Activated T-cell treated with anti-CD3 and anti-CD28 coated beads, Interleukin-2, amount 50 U/mL, for 72 hours (primary cell): ENCODE measurements around the gene ZHX3. TPM values are rescaled to one million over a fixed set of nuclear protein-coding genes. Genes with fewer than 3 reads are reported as not detected.

ENCODE experiments used
- ATAC-seq, 2 donors: fragments of 150-1000 bp; cut with Tn5 transposase; replicated peaks in 1 of 2; 2 replicates each; pipeline ENCODE4 v1.10.0; 2021; ENCODE audit warnings: moderate library complexity in 2 of 2, mild to moderate bottlenecking in 1 of 2
- DNase-seq, 2 donors: peaks; one replicate each; pipeline ENCODE4 v3.0.0; 2021 to 2022; ENCODE audit warnings: mixed read lengths in 1 of 2
- H3K27ac Mint-ChIP-seq: one replicate; pipeline ENCODE4 v1.8.0; 2022; ENCODE audit warnings: mild to moderate bottlenecking, moderate library complexity, mixed read lengths
- H3K27me3 Mint-ChIP-seq: one replicate; pipeline ENCODE4 v1.8.0; 2022; ENCODE audit warnings: low read depth, mixed read lengths
- H3K36me3 Mint-ChIP-seq, 2 donors: one replicate each; pipeline ENCODE4 v1.8.0; 2022; ENCODE audit warnings: mixed read lengths in 2 of 2, mild to moderate bottlenecking in 1 of 2; ENCODE audit not compliant: insufficient read depth in 2 of 2
- H3K4me1 Mint-ChIP-seq: one replicate; pipeline ENCODE4 v1.8.0; 2022; ENCODE audit warnings: low read depth, mixed read lengths
- H3K4me3 Mint-ChIP-seq, 2 donors: one replicate each; pipeline ENCODE4 v1.8.0; 2022; ENCODE audit warnings: mild to moderate bottlenecking in 2 of 2, mixed read lengths in 2 of 2, moderate library complexity in 2 of 2
- H3K9me3 Mint-ChIP-seq, 2 donors: one replicate each; pipeline ENCODE4 v1.8.0; 2022; ENCODE audit warnings: mixed read lengths in 2 of 2
- total RNA-seq, 2 donors: library from RNA; stranded (reverse); gene quantifications; one replicate each; pipeline ENCODE4 v1.2.3, GENCODE V29; 2022

Gene ZHX3
- total RNA-seq, 2 donors from 2014 or later: 10.2 to 11.5 TPM

- no peaks in the 10 kb centered on the region for H3K36me3 Mint-ChIP-seq
- ATAC-seq: no peak
- no peak overlapping the region for H3K4me3 Mint-ChIP-seq
- no peaks in the 10 kb centered on the region for H3K9me3 Mint-ChIP-seq
- H3K27ac Mint-ChIP-seq: no peak overlapping the region
- no peaks in the 10 kb centered on the region for H3K27me3 Mint-ChIP-seq
- no peaks in the 10 kb centered on the region for H3K4me1 Mint-ChIP-seq
- no peak for DNase-seq
These were observed 31.7 kb upstream of the ZHX3 start for GRCh38 chr20:41349266-41349665.

DNA sequence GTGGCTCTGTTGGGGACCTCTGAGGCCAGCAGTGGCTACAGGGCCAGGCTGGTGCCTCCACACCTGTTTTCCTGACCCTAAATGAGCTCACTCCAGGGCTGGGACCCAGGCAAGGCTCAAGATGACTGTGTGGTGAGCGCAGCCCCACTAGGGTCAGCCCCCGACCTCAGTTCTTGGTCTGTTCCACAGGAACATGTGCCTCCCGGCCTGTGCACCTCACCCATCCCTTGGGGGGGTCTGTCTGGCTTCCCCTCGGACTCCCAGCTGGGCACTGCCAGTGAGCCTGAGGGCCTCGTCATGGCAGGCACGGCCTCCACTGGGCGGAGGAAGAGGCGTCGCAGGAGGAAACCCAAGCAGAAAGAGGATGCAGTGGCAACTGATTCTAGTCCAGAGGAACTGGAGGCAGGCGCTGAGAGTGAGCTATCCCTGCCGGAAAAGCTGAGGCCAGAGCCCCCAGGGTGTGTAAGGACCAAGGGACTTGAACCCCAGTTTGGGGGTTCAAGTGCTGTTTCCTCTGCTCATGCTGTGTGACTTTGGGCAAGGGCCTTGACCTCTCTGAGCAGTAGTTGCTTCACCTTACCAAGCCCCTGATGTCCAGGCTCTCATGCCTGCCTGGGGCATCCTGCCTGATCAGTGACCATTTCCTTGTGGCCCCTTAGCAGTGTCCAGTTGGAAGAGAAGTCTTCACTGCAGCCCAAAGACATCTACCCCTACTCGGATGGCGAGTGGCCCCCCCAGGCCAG lies 31.1 kb upstream of the ZHX3 start:
- ATAC-seq: no peak
- H3K4me3 Mint-ChIP-seq: no peak overlapping the region
- DNase-seq: no peak
- H3K27ac Mint-ChIP-seq: no peak overlapping the region
- no peaks in the 10 kb centered on the region for H3K4me1 Mint-ChIP-seq
- H3K36me3 Mint-ChIP-seq: no peaks in the 10 kb centered on the region
- no peaks in the 10 kb centered on the region for H3K9me3 Mint-ChIP-seq
- no peaks in the 10 kb centered on the region for H3K27me3 Mint-ChIP-seq

DNA sequence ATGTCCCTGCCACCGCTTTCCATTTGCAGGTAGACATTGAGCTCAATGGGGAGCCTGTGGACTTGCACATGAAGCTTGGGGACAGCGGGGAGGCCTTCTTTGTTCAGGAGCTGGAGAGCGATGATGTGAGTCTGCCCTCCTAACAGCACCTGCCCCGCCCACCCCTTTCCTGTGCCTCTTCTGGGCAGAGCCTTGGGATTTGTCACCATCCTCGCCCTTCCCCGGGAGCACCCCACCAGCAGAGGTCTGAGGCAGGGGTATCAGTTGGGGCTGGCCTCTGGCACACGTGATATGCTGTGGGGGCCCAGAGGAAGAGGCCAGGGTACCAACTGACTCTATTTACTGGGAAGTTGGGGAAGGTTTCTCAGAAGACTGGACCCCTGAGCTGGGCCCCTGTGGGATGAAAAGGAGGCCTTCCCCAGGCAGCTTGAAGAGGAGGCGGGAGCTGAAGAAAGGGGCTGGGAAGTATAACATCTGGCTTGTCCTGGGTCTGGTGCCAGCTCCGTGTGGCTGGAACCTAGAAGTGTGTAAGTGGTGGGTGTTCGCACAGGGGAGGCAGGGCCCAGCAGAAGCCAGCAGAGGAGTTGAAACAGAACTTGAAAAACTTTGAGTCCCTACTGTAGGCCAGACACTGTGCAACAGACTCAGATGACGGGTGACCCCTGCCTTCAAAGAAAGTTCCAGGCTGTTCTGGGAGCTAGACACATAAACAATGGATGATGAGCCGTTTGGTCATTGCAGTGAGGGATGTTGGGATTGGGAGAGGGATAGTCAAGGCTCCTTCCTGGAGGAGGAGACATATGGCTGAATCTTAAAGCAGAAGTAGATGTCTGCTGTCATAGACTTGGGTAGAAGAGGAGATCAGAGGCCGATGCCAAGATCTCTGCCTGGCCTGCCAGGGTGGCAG lies 30.2 kb upstream of the ZHX3 start:
- no peaks in the 10 kb centered on the region for H3K4me1 Mint-ChIP-seq
- H3K27me3 Mint-ChIP-seq: no peaks in the 10 kb centered on the region
- H3K27ac Mint-ChIP-seq: no peak overlapping the region

DNA sequence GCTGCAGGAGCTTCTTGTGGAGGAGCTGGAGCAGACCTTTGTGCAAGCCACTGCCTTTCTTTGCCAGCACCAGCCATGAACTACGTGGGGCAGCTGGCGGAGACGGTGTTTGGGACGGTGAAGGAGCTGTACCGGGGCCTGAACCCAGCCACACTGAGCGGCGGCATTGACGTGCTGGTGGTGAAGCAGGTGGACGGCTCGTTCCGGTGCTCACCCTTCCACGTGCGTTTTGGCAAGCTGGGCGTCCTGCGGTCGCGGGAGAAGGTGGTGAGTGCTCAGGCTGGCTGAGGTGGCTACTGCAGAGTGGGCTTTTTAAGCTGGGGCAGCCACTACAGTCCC lies 28.2 kb upstream of the ZHX3 start:
- no peak for DNase-seq
- no peaks in the 10 kb centered on the region for H3K4me1 Mint-ChIP-seq

More for the DNA sequence above, 30.2 kb upstream of the ZHX3 start:
- ATAC-seq: no peak
- DNase-seq: no peak
- Mint-ChIP-seq H3K9me3 (no peaks in the 10 kb centered on the region), H3K36me3 (no peaks in the 10 kb centered on the region), H3K4me3 (no peak overlapping the region)

DNA sequence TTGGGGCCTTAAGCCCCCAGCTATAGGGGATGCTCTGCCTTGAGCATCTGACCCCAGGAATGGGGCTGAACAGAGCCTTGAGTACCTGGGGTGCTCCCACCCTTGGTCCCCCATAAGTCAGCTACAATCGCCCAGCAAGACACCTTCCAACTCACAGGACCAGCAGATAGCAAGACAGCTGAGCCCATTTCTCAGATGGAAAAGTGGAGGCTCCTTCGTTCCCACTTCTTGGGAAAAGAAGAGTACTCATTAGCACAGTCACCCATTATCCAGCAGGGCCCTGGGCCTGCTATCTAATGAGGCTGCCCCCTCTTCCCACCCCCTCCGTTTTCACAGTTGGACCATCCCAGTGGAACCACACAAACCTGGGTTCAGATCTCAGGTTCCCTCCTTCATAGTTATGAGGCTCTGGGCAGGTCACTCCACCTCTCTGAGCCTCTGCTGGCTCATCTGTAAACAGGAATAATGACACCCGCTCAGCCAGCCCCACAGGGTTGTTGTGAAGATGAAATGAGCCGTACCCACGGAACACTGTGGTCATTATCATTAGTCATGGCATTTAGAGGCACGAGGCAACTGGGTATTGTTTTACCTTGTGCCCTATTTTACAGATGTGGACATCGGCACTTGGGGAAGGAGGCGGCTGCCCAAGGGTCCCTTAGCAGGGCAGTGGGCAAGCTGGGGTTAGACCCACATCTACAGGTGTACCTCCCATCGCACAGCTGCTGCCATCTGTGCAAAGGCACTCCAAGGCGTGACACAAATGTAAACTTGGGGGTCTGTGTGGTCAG lies 27.6 kb upstream of the ZHX3 start:
- H3K36me3 Mint-ChIP-seq: no peaks in the 10 kb centered on the region
- no peak for ATAC-seq
- no peaks in the 10 kb centered on the region for H3K9me3 Mint-ChIP-seq
- H3K4me1 Mint-ChIP-seq: peaks cover 4% of the 10 kb centered on the region
- no peak overlapping the region for H3K4me3 Mint-ChIP-seq
- H3K27me3 Mint-ChIP-seq: no peaks in the 10 kb centered on the region
- DNase-seq: no peak
- H3K27ac Mint-ChIP-seq: no peak overlapping the region

More for the DNA sequence above, 28.2 kb upstream of the ZHX3 start:
- no peak for ATAC-seq
- H3K9me3 Mint-ChIP-seq: no peaks in the 10 kb centered on the region
- no peaks in the 10 kb centered on the region for H3K27me3 Mint-ChIP-seq
- no peak overlapping the region for H3K27ac Mint-ChIP-seq
- no peaks in the 10 kb centered on the region for H3K36me3 Mint-ChIP-seq
- no peak overlapping the region for H3K4me3 Mint-ChIP-seq

DNA sequence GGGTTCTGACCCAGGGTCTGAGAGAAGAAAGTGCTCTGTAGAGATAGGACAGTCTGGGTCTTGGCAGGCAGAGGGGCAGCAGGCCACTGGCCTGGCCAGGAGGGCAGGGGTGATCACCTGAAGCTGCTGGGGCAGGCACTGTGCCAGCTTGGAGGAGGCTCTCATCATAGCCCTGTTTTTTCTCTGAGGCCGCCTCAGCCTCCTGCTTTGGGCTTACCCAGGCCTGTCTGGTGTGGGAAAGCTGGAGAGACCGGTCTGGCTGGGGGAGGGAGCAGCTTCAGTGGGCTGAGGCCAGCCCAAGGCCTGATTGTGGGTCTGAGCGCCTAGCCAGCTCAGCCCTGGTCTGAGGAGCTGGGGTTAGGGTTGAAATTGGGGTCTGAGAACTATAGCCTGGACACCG lies 26.9 kb upstream of the ZHX3 start:
- Mint-ChIP-seq H3K4me1 (peaks cover 11% of the 10 kb centered on the region), H3K9me3 (no peaks in the 10 kb centered on the region), H3K36me3 (no peaks in the 10 kb centered on the region), H3K27ac (no peak overlapping the region), H3K27me3 (peaks cover 4% of the 10 kb centered on the region), H3K4me3 (no peak overlapping the region)
- DNase-seq (no peak), ATAC-seq (no peak)

- peaks cover 6% of the 10 kb centered on the region for H3K27me3 Mint-ChIP-seq
- no peaks in the 10 kb centered on the region for H3K36me3 Mint-ChIP-seq
- DNase-seq (no peak), ATAC-seq (no peak)
- peaks cover 13% of the 10 kb centered on the region for H3K4me1 Mint-ChIP-seq
- no peaks in the 10 kb centered on the region for H3K9me3 Mint-ChIP-seq
- H3K27ac Mint-ChIP-seq: no peak overlapping the region
- no peak overlapping the region for H3K4me3 Mint-ChIP-seq
These were observed 25.2 kb upstream of the ZHX3 start for GRCh38 chr20:41342474-41343464.

GRCh38 chr20:41340327-41341055 lies 23.0 kb upstream of the ZHX3 start, which contains the start of gene LPIN3:
LPIN3 (plus strand) TSS chr20:41340821; CDS start chr20:41345804, 4,983 bp downstream.
- ATAC-seq: peak; percentile 80 to 81
- Mint-ChIP-seq H3K9me3 (no peaks in the 10 kb centered on the region), H3K36me3 (no peaks in the 10 kb centered on the region), H3K4me1 (peaks cover 13% of the 10 kb centered on the region), H3K27me3 (peaks cover 9% of the 10 kb centered on the region), H3K4me3 (peak within 1 kb of the TSS; percentile 95 to 97), H3K27ac (peak within 1 kb of the TSS; percentile 38)
- peak; percentile 65 to 67 for DNase-seq

GRCh38 chr20:41339957-41340326 lies 22.4 kb upstream of the ZHX3 start:
- H3K9me3 Mint-ChIP-seq: no peaks in the 10 kb centered on the region
- peak; percentile 86 to 91 for DNase-seq
- H3K4me1 Mint-ChIP-seq: peaks cover 13% of the 10 kb centered on the region
- H3K36me3 Mint-ChIP-seq: no peaks in the 10 kb centered on the region
- peak overlapping the region; percentile 95 to 97 for H3K4me3 Mint-ChIP-seq
- H3K27ac Mint-ChIP-seq: peak overlapping the region; percentile 38
- peak; percentile 86 to 89 for ATAC-seq
- peaks cover 14% of the 10 kb centered on the region for H3K27me3 Mint-ChIP-seq

DNA sequence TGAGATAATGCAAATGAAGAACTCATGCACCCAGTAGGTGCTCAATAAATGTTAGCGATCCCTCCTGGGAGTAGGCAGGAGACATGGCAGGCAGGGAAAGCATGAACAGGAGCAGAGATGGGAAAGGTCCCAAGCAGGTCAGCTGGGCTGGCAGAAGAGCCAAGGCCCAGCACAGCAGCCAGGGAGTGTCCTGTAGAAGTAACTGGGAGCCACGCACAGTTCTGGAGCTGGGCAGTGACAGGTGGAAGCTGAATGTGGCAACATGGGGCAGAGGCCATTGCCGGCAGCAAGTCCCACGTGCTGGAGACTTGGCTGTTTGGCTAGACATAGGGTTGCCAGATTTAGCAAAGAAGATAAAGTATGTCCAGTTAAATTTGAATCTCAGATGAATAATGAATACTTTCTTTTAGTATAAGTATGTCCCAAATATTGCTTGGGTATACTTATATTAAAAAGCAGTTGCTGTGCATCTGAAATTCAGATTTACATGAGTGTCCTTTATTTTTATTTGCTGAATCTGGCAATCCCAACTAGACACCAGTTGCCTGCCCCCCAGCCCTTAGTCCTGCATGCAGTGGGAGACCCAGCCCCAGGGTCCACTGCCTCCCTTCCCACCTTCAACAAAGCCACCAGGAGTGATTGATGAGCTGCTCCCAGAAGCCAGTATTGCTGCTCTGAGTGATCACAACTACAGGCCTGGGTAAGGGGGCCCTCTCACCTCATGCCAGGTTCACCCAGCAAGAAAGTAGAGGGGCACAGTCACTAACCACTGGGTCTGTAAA lies 19.4 kb upstream of the ZHX3 start:
- DNase-seq (no peak), ATAC-seq (no peak)
- Mint-ChIP-seq H3K4me3 (no peak overlapping the region), H3K9me3 (no peaks in the 10 kb centered on the region), H3K27ac (no peak overlapping the region), H3K36me3 (no peaks in the 10 kb centered on the region), H3K4me1 (peaks cover 13% of the 10 kb centered on the region), H3K27me3 (peaks cover 14% of the 10 kb centered on the region)

DNA sequence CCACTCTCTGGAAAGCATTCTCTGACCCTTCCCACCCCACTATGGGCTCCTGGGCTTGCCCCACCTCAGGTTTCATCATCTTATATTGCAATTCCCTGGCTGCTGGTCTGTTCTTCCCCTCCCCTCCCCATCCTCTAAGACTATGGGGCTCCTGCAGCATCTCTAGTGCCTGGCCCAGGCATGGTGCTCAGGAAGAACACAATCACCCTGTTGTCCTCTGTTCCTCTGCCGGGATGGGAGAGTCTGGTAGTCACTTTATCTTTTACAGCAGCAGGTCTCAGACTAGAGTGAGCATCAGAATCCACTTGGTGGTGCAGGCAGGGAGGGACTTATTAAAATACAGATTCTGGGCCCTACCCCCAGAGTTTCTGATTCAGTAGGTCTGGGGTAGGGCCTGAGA lies 18.1 kb upstream of the ZHX3 start:
- ATAC-seq: no peak
- H3K27ac Mint-ChIP-seq: no peak overlapping the region
- peaks cover 14% of the 10 kb centered on the region for H3K27me3 Mint-ChIP-seq
- H3K4me3 Mint-ChIP-seq: no peak overlapping the region
- no peaks in the 10 kb centered on the region for H3K9me3 Mint-ChIP-seq
- peaks cover 13% of the 10 kb centered on the region for H3K4me1 Mint-ChIP-seq
- no peaks in the 10 kb centered on the region for H3K36me3 Mint-ChIP-seq
- DNase-seq: no peak
